ENCODE data around the gene MTUS2. TPM values are rescaled to one million over a fixed set of nuclear protein-coding genes. Genes with fewer than 3 reads are reported as not detected.

MTUS2 gene
- polyA plus RNA-seq, 1 donor from 2014 or later, result 4.4 TPM

DNA sequence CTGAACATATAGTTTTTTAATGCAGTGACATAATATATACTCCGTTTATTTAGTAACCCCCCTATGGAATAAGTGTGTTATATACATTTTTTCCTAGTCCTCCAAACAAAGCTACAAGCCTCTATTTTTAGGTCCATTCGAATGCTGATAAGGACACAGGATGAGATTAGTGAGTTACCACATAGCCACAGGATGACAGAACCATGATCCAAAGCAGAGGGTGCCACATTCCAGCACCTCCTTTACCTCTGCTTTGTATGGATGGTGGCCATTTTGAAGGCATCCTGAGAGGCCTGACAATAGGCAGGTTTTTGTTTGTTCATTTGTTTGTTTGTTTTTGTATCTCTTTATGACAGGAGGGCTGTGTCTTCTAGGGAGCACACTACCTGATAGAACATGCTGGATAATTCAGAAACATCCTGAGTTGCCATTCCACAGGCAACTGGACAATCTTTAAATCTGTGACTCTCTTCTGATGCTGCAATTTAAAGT, 186.3 kb downstream of the MTUS2 start:
- H3K27ac ChIP-seq (ENCODE audit: low read length), result no peak overlapping the region
- no peaks in the 10 kb centered on the region for H3K79me2 ChIP-seq (replicated peaks; ENCODE audit: insufficient read depth, low read length)
- no peaks in the 10 kb centered on the region for H3K27me3 ChIP-seq (ENCODE audit: insufficient read depth, low read depth, low read length)
- H3F3A ChIP-seq (ENCODE audit: insufficient read depth, low read length, poor library complexity, severe bottlenecking), result no peaks in the 10 kb centered on the region
- no peak overlapping the region for H3K9ac ChIP-seq (ENCODE audit: low read length)
- no peak overlapping the region for H3K4me2 ChIP-seq (ENCODE audit: low read length)
- H3K4me3 ChIP-seq (ENCODE audit: low read length), result no peak overlapping the region
- no peaks in the 10 kb centered on the region for H4K20me1 ChIP-seq (ENCODE audit: insufficient read depth)
- no peaks in the 10 kb centered on the region for H3K9me3 ChIP-seq (ENCODE audit: low read length)
- no peak for TF ChIP-seq POLR2AphosphoS5 (IDR thresholded peaks at IDR 0.05)
- no peak for TF ChIP-seq EZH2 (IDR thresholded peaks at IDR 0.05; ENCODE audit: borderline replicate concordance, insufficient read depth, low read length, poor library complexity, severe bottlenecking)
- TF ChIP-seq SMC3 (conservative IDR thresholded peaks at IDR 0.05; ENCODE audit: poor library complexity), result no peak
- no peak for TF ChIP-seq MXI1 (conservative IDR thresholded peaks at IDR 0.05; ENCODE audit: poor library complexity, severe bottlenecking)
- TF ChIP-seq, protein P1, sequence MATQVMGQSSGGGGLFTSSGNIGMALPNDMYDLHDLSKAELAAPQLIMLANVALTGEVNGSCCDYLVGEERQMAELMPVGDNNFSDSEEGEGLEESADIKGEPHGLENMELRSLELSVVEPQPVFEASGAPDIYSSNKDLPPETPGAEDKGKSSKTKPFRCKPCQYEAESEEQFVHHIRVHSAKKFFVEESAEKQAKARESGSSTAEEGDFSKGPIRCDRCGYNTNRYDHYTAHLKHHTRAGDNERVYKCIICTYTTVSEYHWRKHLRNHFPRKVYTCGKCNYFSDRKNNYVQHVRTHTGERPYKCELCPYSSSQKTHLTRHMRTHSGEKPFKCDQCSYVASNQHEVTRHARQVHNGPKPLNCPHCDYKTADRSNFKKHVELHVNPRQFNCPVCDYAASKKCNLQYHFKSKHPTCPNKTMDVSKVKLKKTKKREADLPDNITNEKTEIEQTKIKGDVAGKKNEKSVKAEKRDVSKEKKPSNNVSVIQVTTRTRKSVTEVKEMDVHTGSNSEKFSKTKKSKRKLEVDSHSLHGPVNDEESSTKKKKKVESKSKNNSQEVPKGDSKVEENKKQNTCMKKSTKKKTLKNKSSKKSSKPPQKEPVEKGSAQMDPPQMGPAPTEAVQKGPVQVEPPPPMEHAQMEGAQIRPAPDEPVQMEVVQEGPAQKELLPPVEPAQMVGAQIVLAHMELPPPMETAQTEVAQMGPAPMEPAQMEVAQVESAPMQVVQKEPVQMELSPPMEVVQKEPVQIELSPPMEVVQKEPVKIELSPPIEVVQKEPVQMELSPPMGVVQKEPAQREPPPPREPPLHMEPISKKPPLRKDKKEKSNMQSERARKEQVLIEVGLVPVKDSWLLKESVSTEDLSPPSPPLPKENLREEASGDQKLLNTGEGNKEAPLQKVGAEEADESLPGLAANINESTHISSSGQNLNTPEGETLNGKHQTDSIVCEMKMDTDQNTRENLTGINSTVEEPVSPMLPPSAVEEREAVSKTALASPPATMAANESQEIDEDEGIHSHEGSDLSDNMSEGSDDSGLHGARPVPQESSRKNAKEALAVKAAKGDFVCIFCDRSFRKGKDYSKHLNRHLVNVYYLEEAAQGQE (IDR thresholded peaks at IDR 0.05; ENCODE audit: borderline replicate concordance), result no peak
- no peak for TF ChIP-seq TAF1 (IDR thresholded peaks at IDR 0.05; ENCODE audit: low read depth)
- TF ChIP-seq, protein P2, sequence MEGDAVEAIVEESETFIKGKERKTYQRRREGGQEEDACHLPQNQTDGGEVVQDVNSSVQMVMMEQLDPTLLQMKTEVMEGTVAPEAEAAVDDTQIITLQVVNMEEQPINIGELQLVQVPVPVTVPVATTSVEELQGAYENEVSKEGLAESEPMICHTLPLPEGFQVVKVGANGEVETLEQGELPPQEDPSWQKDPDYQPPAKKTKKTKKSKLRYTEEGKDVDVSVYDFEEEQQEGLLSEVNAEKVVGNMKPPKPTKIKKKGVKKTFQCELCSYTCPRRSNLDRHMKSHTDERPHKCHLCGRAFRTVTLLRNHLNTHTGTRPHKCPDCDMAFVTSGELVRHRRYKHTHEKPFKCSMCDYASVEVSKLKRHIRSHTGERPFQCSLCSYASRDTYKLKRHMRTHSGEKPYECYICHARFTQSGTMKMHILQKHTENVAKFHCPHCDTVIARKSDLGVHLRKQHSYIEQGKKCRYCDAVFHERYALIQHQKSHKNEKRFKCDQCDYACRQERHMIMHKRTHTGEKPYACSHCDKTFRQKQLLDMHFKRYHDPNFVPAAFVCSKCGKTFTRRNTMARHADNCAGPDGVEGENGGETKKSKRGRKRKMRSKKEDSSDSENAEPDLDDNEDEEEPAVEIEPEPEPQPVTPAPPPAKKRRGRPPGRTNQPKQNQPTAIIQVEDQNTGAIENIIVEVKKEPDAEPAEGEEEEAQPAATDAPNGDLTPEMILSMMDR (IDR thresholded peaks at IDR 0.05; ENCODE audit: poor library complexity, severe bottlenecking), result no peak
- no peak for TF ChIP-seq RAD21 (conservative IDR thresholded peaks at IDR 0.05)
- no peak for TF ChIP-seq EP300 (conservative IDR thresholded peaks at IDR 0.05; ENCODE audit: poor library complexity, severe bottlenecking)
- H3K9me2 ChIP-seq (ENCODE audit: insufficient read depth, low read length), result no peaks in the 10 kb centered on the region
- no peak overlapping the region for H2AFZ ChIP-seq (ENCODE audit: low read depth, low read length)
- H3K36me3 ChIP-seq (ENCODE audit: insufficient read depth, low read length), result no peaks in the 10 kb centered on the region

DNA sequence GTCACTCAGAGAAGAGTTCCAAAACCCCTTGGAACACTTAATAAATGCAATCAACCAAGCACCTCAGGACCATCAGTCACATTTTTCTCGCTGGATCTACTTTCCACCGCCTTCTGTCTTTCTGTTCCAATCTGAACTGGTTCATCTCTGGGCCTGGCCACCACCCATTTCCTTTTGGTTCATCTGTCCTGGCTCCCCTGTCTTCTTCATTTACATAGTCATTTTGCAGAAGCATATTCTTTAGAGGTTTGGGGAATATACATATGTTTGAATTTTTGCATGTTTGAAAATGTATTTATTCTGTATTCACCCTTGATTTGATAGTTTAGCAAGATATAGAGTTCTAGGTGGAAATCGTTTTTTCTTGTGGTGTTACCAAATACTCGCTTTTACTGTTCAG, 188.2 kb downstream of the MTUS2 start:
- Histone ChIP-seq H4K20me1 (ENCODE audit: insufficient read depth) (no peaks in the 10 kb centered on the region), H3K4me3 (ENCODE audit: low read length) (no peak overlapping the region), H3K27me3 (ENCODE audit: insufficient read depth, low read depth, low read length) (no peaks in the 10 kb centered on the region), H3K79me2 (replicated peaks; ENCODE audit: insufficient read depth, low read length) (no peaks in the 10 kb centered on the region), H3K9me2 (ENCODE audit: insufficient read depth, low read length) (no peaks in the 10 kb centered on the region), H3K9me3 (ENCODE audit: low read length) (no peaks in the 10 kb centered on the region), H3K4me2 (ENCODE audit: low read length) (no peak overlapping the region), H3K36me3 (ENCODE audit: insufficient read depth, low read length) (no peaks in the 10 kb centered on the region), H3K9ac (ENCODE audit: low read length) (no peak overlapping the region), H2AFZ (ENCODE audit: low read depth, low read length) (no peak overlapping the region), H3K27ac (ENCODE audit: low read length) (no peak overlapping the region), H3F3A (ENCODE audit: insufficient read depth, low read length, poor library complexity, severe bottlenecking) (no peaks in the 10 kb centered on the region)
- TF ChIP-seq SMC3 (conservative IDR thresholded peaks at IDR 0.05; ENCODE audit: poor library complexity) (no peak), EP300 (conservative IDR thresholded peaks at IDR 0.05; ENCODE audit: poor library complexity, severe bottlenecking) (no peak), MXI1 (conservative IDR thresholded peaks at IDR 0.05; ENCODE audit: poor library complexity, severe bottlenecking) (no peak), RAD21 (conservative IDR thresholded peaks at IDR 0.05) (no peak), TAF1 (IDR thresholded peaks at IDR 0.05; ENCODE audit: low read depth) (no peak), EZH2 (IDR thresholded peaks at IDR 0.05; ENCODE audit: borderline replicate concordance, insufficient read depth, low read length, poor library complexity, severe bottlenecking) (no peak), POLR2AphosphoS5 (IDR thresholded peaks at IDR 0.05) (no peak)
- TF ChIP-seq, protein P2 (IDR thresholded peaks at IDR 0.05; ENCODE audit: poor library complexity, severe bottlenecking), result no peak
- TF ChIP-seq, protein P1 (IDR thresholded peaks at IDR 0.05; ENCODE audit: borderline replicate concordance), result no peak

All from neural cell (in vitro differentiated cells).